ENCODE results near the gene ZNF19. TPM values are rescaled to one million over a fixed set of nuclear protein-coding genes. Genes with fewer than 3 reads are reported as not detected.

Gene ZNF19
- total RNA-seq, 2 experiments from 2014 or later, result 3.7 to 3.9 TPM

- H4K20me1 ChIP-seq (ENCODE audit: insufficient read depth, low read length), result no peaks in the 10 kb centered on the region
- TSS peak; percentile 61 for BruUV-seq (replicated peaks)
- POLR2A ChIA-PET, result no interaction called here
- CTCF ChIA-PET (ENCODE audit: unreplicated experiment), result no interaction called here
- no peak overlapping the region for H3K27ac ChIP-seq (ENCODE audit: low read depth, low read length, poor library complexity, severe bottlenecking)
- H3K36me3 ChIP-seq (ENCODE audit: insufficient read depth, low read length), result peaks cover 51% of the 10 kb centered on the region
- H3K4me3 ChIP-seq (ENCODE audit: low read depth, low read length, poor library complexity, severe bottlenecking), result no peak overlapping the region
- no peaks in the 10 kb centered on the region; the same call in 1 of the 2 replicates for H3K9me3 ChIP-seq (ENCODE audit: low read length)
- H3K9me2 ChIP-seq (ENCODE audit: insufficient read depth, low read length), result no peaks in the 10 kb centered on the region
- no peak overlapping the region for H3K4me2 ChIP-seq (ENCODE audit: low read length)
- no peaks in the 10 kb centered on the region for H3K4me1 ChIP-seq (ENCODE audit: insufficient read depth, low read length, poor library complexity, severe bottlenecking)
- no peaks in the 10 kb centered on the region for H3K79me2 ChIP-seq (ENCODE audit: insufficient read depth, low read depth, low read length)
- intact Hi-C loops (cut with micrococcal nuclease; ENCODE audit: unreplicated experiment), result no loop called here
- TF ChIP-seq CTCF (conservative IDR thresholded peaks at IDR 0.05; ENCODE audit: low read length) (no peak), EZH2phosphoT487 (IDR thresholded peaks at IDR 0.05; ENCODE audit: borderline replicate concordance, low read depth, low read length) (no peak)
- no peak overlapping the region for H2AFZ ChIP-seq (ENCODE audit: low read length)
- no peak for DNase-seq (ENCODE audit: low spot score)
Observed at GRCh38 chr16:71449020-71449419, 40.1 kb downstream of the ZNF19 start.

GRCh38 chr16:71448274-71448866 is 40.8 kb downstream of the ZNF19 start:
- POLR2A ChIA-PET, result no interaction called here
- CTCF ChIA-PET (ENCODE audit: unreplicated experiment), result no interaction called here
- H3K9me2 ChIP-seq (ENCODE audit: insufficient read depth, low read length), result no peaks in the 10 kb centered on the region
- no peaks in the 10 kb centered on the region for H4K20me1 ChIP-seq (ENCODE audit: insufficient read depth, low read length)
- no peaks in the 10 kb centered on the region for H3K79me2 ChIP-seq (ENCODE audit: insufficient read depth, low read depth, low read length)
- BruUV-seq (replicated peaks), result no TSS peak
- no peaks in the 10 kb centered on the region for H3K4me1 ChIP-seq (ENCODE audit: insufficient read depth, low read length, poor library complexity, severe bottlenecking)
- no peak overlapping the region for H3K4me2 ChIP-seq (ENCODE audit: low read length)
- H2AFZ ChIP-seq (ENCODE audit: low read length), result no peak overlapping the region
- H3K4me3 ChIP-seq (ENCODE audit: low read depth, low read length, poor library complexity, severe bottlenecking), result no peak overlapping the region
- TF ChIP-seq EZH2phosphoT487 (IDR thresholded peaks at IDR 0.05; ENCODE audit: borderline replicate concordance, low read depth, low read length) (no peak), CTCF (conservative IDR thresholded peaks at IDR 0.05; ENCODE audit: low read length) (no peak)
- no peak for DNase-seq (ENCODE audit: low spot score)
- H3K36me3 ChIP-seq (ENCODE audit: insufficient read depth, low read length), result peaks cover 51% of the 10 kb centered on the region
- intact Hi-C loops (cut with micrococcal nuclease; ENCODE audit: unreplicated experiment), result no loop called here
- no peak overlapping the region for H3K27ac ChIP-seq (ENCODE audit: low read depth, low read length, poor library complexity, severe bottlenecking)
- H3K9me3 ChIP-seq (ENCODE audit: low read length), result no peaks in the 10 kb centered on the region; the same call in 1 of the 2 replicates

- no peak overlapping the region for H3K4me2 ChIP-seq (ENCODE audit: low read length)
- ChIA-PET POLR2A (no interaction called here), CTCF (ENCODE audit: unreplicated experiment) (no interaction called here)
- no peaks in the 10 kb centered on the region for H4K20me1 ChIP-seq (ENCODE audit: insufficient read depth, low read length)
- DNase-seq (ENCODE audit: low spot score), result no peak
- no peaks in the 10 kb centered on the region for H3K9me2 ChIP-seq (ENCODE audit: insufficient read depth, low read length)
- H3K4me3 ChIP-seq (ENCODE audit: low read depth, low read length, poor library complexity, severe bottlenecking), result no peak overlapping the region
- H3K79me2 ChIP-seq (ENCODE audit: insufficient read depth, low read depth, low read length), result no peaks in the 10 kb centered on the region
- TF ChIP-seq EZH2phosphoT487 (IDR thresholded peaks at IDR 0.05; ENCODE audit: borderline replicate concordance, low read depth, low read length), result no peak
- TF ChIP-seq CTCF (conservative IDR thresholded peaks at IDR 0.05; ENCODE audit: low read length), result no peak
- H3K9me3 ChIP-seq (ENCODE audit: low read length), result no peaks in the 10 kb centered on the region; the same call in 1 of the 2 replicates
- no peak overlapping the region for H2AFZ ChIP-seq (ENCODE audit: low read length)
- H3K36me3 ChIP-seq (ENCODE audit: insufficient read depth, low read length), result peaks cover 12% of the 10 kb centered on the region
- H3K27ac ChIP-seq (ENCODE audit: low read depth, low read length, poor library complexity, severe bottlenecking), result no peak overlapping the region
- no TSS peak for BruUV-seq (replicated peaks)
- H3K4me1 ChIP-seq (ENCODE audit: insufficient read depth, low read length, poor library complexity, severe bottlenecking), result no peaks in the 10 kb centered on the region
- intact Hi-C loops (cut with micrococcal nuclease; ENCODE audit: unreplicated experiment), result no loop called here
Observed at GRCh38 chr16:71443714-71444113, 45.4 kb downstream of the ZNF19 start.

Data from OCI-LY7 (cell line).